ENCODE data around the gene FUT7. TPM values are rescaled to one million over a fixed set of nuclear protein-coding genes. Genes with fewer than 3 reads are reported as not detected.

The FUT7 gene
- total RNA-seq, 1 experiment from 2014 or later: not detected

GRCh38 chr9:137062384-137062783 lies 30.5 kb upstream of the FUT7 start:
- Histone ChIP-seq H3K4me2 (ENCODE audit: insufficient read depth, insufficient read length, low read length) (no peak overlapping the region), H2AK5ac (ENCODE audit: insufficient read length, low read length) (no peak overlapping the region), H3K9me3 (ENCODE audit: control insufficient read depth, low read depth, low read length) (no peaks in the 10 kb centered on the region), H3K23me2 (ENCODE audit: insufficient read length, low read depth, low read length, poor library complexity, severe bottlenecking) (no peaks in the 10 kb centered on the region), H4K20me1 (ENCODE audit: control insufficient read depth, insufficient read depth, insufficient read length) (no peaks in the 10 kb centered on the region), H3K23ac (ENCODE audit: insufficient read length, low read depth, low read length) (no peak overlapping the region), H3K56ac (ENCODE audit: insufficient read length, low read depth, low read length) (no peak overlapping the region), H3K9ac (ENCODE audit: extremely low read depth, insufficient read length, low read length) (no peak overlapping the region), H2BK5ac (ENCODE audit: insufficient read length, low read length) (no peak overlapping the region), H3K27me3 (ENCODE audit: insufficient read depth, low read length) (no peaks in the 10 kb centered on the region), H2BK15ac (ENCODE audit: low read depth, low read length) (no peak overlapping the region), H4K91ac (ENCODE audit: insufficient read length, low read depth, low read length) (no peak overlapping the region), H4K5ac (ENCODE audit: insufficient read length, low read depth, low read length) (no peak overlapping the region), H3K79me1 (ENCODE audit: insufficient read depth, low read depth, low read length, poor library complexity, severe bottlenecking) (no peaks in the 10 kb centered on the region), H2BK12ac (ENCODE audit: insufficient read length, low read depth, low read length) (no peak overlapping the region), H2AFZ (ENCODE audit: low read length) (no peak overlapping the region), H3K27ac (ENCODE audit: insufficient read length, low read depth, low read length) (no peak overlapping the region), H3K79me2 (ENCODE audit: insufficient read depth, low read length) (no peaks in the 10 kb centered on the region), H3K4me1 (ENCODE audit: insufficient read depth, low read length) (no peaks in the 10 kb centered on the region), H2BK20ac (ENCODE audit: low read depth, low read length, poor library complexity, severe bottlenecking) (no peak overlapping the region), H2BK120ac (ENCODE audit: low read depth, low read length, poor library complexity, severe bottlenecking) (no peak overlapping the region), H3K4ac (ENCODE audit: low read depth, low read length) (no peak overlapping the region), H4K8ac (replicated peaks; ENCODE audit: insufficient read length, low read depth, low read length) (no peak overlapping the region), H3K14ac (ENCODE audit: insufficient read depth, low read length) (no peak overlapping the region), H3K18ac (ENCODE audit: insufficient read length, low read depth, low read length) (no peak overlapping the region), H3T11ph (ENCODE audit: low read length) (no peak overlapping the region)
- H3K4me1 Mint-ChIP-seq: peaks cover 0 to 3% of the 10 kb centered on the region in 2 experiments; a peak in 1 of 4 replicates
- H3K27me3 Mint-ChIP-seq (ENCODE audit: low read depth): peaks cover 12% of the 10 kb centered on the region
- peak overlapping the region in 1 of 3 experiments; percentile 49; a peak in 1 of 7 replicates for H3K27ac Mint-ChIP-seq
- peaks cover 0 to 5% (median 4%) of the 10 kb centered on the region in 3 experiments; a peak in 4 of 7 replicates for H3K36me3 Mint-ChIP-seq (ENCODE audit: insufficient read depth in 1 of 3, low read depth in 3 of 3)
- no CpG with 5 or more reads among the region's 15 CpGs for WGBS (ENCODE audit: extremely low coverage, insufficient read length, low lambda C conversion rate)
- TF ChIP-seq, protein P1, sequence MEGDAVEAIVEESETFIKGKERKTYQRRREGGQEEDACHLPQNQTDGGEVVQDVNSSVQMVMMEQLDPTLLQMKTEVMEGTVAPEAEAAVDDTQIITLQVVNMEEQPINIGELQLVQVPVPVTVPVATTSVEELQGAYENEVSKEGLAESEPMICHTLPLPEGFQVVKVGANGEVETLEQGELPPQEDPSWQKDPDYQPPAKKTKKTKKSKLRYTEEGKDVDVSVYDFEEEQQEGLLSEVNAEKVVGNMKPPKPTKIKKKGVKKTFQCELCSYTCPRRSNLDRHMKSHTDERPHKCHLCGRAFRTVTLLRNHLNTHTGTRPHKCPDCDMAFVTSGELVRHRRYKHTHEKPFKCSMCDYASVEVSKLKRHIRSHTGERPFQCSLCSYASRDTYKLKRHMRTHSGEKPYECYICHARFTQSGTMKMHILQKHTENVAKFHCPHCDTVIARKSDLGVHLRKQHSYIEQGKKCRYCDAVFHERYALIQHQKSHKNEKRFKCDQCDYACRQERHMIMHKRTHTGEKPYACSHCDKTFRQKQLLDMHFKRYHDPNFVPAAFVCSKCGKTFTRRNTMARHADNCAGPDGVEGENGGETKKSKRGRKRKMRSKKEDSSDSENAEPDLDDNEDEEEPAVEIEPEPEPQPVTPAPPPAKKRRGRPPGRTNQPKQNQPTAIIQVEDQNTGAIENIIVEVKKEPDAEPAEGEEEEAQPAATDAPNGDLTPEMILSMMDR (conservative IDR thresholded peaks at IDR 0.05): no peak
- DNase-seq: no peak
- H3K4me3 Mint-ChIP-seq: no peak overlapping the region
- H3K9me3 Mint-ChIP-seq: no peaks in the 10 kb centered on the region

All from H9 (cell line).